ENCODE measurements around the gene GSN.

GSN gene

DNA sequence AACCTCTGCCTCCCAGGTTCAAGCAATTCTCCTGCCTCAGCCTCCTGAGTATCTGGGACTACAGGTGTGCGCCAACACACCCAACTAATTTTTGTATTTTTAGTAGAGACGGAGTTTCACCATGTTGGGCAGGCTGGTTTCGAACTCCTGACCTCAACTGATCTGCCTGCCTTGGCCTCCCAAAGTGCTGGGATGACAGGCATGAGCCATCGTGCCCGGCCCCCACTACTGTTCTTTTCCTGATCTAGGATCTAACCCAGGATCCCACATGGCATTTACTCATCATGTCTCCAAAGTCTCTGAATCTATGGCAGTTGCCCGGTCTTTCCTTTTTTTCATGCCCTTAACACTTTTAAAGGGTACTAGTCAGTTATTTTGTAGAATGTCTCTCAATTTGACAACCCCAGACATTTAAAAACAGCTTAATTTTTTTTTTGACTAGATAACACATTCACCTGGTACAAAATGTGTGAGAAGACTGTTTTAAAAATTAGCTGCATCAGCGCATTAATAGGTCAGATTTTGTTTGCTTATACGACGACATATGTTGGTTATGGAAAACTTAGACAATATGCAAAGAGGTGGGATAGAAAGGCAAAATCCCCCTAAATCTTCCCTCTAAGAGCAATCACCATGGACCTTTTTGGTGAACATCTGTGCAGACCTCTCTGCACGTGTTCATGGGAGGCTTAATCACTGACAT lies 55.6 kb downstream of the GSN start:
- DNase-seq (ENCODE audit: low read depth in 2 of 2), result no peak

DNA sequence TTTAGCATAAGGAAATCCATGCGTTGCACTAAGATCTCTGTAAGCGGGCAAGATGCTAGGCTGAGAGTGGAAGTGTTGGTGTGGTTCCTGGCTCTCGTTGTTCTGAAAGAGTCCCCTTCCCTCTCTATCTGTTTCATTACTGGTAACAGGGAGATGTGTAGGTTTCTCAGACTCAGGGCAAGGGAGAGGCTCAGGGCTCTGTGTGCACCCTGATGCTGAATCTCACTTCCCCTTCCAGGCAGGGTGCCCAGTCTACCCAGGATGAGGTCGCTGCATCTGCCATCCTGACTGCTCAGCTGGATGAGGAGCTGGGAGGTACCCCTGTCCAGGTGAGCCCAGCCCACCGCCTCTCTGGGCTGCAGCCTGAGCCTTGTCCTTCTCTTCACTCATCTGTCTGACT lies 56.4 kb downstream of the GSN start:
- DNase-seq (ENCODE audit: low read depth in 2 of 2), result no peak

DNA sequence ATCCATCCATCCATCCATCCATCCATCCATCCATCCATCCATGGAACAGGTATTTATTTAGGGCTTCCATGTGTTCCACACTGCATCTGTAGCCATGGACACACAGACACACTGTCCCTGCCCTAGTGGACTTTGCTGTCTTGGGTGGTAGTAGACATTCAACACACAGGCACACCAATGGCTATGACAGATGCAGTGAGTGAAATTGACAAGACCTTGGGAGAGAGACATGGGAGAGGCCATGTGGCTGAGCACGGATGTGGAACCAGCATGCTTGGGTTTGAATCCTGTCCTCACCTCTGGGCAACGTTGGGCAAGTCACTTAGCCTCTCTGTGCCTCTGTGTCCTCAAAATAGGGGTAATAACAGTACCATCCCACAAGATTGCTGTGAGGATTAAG lies 56.8 kb downstream of the GSN start:
- no peak for DNase-seq (ENCODE audit: low read depth in 2 of 2)

DNA sequence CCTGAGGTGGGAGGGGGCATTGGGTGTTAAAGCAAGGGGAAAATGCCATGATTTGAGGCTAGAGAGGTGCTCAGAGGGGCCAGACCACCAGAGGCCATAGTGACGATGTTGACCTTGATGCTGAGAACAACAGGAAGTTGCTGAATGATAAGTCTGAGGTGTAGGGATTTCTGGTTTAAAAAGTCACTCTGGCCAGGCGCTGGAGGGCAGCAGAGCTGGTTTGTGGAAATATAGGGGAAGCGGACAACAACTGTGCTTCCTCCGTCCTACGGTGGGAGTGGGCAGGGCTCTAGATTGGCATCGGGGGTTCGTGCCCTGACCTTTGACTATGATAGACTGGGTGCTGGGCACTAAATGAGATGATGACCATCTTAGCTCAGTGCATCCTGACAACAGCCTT lies 57.4 kb downstream of the GSN start:
- no peak for DNase-seq (ENCODE audit: low read depth in 2 of 2)

DNA sequence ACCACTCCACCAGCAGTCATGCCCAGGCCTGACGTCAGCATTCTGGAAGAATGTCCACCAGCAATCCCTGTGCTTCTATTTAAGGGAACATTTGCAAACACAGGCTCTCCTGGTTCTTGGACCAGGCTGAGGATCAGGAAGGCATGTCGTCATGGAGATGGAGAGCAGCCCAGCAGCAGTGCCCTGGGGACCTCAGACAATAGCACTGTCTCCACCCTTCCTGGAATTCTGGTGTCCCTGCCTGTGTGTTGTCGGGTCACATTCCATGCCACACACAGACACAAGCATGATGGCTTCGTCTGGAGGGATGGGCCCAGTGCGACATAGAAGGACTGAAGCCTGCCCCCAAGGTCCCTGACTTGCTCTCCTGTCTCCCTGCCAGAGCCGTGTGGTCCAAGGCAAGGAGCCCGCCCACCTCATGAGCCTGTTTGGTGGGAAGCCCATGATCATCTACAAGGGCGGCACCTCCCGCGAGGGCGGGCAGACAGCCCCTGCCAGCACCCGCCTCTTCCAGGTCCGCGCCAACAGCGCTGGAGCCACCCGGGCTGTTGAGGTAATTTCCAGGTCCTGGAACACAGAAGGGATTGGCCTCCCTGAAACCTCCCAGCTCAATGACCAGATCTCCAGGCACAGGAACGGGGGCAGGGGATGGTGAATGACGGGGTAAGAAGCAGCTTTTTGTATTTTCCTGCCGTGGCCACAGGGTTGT lies 58.3 kb downstream of the GSN start:
- no peak for DNase-seq (ENCODE audit: low read depth in 2 of 2)

DNA sequence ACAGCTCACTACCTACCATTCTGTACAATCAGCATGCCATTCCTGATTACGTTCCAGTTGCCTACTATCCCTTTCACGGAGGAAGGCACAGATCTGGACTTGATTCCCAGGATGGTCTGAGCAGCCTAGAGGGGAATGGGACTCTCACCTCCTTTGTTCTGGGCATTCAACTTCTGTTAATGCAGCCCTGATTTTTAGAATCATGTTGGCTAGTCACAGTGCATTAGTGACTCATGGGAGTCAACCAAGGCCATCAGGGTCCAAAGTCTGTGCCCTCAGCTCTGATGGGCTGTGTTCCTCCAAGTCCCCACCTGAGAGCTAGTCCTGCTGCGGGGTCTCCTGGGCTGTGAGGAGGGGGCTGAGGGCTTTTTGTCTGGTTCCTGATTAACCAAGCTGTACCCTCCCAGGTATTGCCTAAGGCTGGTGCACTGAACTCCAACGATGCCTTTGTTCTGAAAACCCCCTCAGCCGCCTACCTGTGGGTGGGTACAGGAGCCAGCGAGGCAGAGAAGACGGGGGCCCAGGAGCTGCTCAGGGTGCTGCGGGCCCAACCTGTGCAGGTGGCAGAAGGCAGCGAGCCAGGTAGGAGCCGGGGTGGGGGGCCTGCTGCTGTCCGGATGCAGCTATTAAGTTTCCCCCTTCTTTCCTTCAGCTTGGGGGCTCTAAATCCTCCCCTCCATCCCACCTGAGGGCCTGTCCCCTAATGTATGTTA lies 59.1 kb downstream of the GSN start:
- no peak for DNase-seq (ENCODE audit: low read depth in 2 of 2)

DNA sequence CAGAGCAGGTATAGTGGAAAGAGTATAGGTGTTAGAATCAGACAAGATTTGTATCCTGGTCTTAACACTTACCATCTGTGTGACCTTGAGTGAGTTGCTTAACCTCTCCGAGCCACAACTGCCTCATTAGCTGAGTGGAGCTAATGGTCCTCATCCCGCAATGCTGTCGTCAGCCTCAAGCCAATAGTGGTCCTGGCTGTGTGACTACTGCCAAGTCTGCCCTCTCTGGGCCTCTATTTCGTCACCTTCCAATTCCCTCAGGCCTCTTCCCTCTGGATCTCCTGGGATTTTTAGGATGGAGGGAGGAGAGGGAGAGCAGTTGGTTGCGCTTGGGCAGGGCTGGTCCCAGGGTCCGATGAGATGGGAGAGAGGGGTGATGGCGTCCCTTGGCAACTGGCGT lies 60.5 kb downstream of the GSN start:
- no peak for DNase-seq (ENCODE audit: low read depth in 2 of 2)

DNA sequence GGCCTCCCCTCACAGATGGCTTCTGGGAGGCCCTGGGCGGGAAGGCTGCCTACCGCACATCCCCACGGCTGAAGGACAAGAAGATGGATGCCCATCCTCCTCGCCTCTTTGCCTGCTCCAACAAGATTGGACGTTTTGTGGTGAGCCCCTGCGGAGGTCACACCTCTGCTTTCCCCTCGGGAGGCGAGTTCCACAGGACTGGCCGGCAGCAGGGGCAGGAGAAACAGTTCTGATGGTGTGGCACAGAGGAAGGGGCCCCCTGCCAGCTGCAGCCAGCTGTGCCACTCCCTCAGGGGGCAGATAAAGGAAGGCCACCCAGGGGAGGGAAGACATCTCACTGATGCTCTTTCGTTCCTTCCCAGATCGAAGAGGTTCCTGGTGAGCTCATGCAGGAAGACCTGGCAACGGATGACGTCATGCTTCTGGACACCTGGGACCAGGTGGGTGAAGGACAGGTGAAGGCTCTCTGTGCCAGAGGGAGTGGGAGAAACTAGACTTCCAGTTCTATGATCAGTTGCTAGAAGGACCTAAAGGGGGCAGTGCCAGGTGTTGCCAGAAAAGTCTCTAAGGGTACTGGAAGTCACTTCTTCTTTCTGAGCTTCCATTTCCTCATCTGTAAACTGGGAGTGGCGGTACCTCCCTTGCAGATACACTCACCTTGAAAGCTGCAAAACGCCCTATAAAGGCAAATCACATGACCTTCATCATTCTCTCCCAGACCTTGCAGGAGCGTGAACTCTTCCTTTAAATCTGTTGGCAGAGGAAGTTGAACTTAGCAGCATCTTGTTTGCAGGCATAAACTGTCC lies 61.1 kb downstream of the GSN start:
- no peak for DNase-seq (ENCODE audit: low read depth in 2 of 2)

DNA sequence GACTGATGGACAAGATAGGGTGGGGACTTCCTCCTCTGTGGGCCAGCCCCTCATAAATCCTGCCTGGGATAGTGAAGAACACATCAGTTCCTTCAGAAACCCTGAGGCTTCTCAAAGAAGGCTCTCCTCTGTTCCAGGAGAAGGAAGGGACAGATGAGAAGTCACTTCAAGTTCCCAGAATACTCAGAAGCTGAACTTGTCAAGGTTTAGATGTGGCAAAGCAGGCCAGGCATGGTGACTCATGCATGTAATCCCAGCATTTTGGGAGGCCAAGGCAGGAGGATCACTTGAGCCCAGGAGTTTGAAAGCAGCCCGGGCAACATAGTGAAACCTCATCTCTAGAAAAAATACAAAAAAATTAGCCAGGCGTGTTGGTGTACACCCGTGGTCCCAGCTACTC lies 63.6 kb downstream of the GSN start:
- no peak for DNase-seq (ENCODE audit: low read depth in 2 of 2)

DNA sequence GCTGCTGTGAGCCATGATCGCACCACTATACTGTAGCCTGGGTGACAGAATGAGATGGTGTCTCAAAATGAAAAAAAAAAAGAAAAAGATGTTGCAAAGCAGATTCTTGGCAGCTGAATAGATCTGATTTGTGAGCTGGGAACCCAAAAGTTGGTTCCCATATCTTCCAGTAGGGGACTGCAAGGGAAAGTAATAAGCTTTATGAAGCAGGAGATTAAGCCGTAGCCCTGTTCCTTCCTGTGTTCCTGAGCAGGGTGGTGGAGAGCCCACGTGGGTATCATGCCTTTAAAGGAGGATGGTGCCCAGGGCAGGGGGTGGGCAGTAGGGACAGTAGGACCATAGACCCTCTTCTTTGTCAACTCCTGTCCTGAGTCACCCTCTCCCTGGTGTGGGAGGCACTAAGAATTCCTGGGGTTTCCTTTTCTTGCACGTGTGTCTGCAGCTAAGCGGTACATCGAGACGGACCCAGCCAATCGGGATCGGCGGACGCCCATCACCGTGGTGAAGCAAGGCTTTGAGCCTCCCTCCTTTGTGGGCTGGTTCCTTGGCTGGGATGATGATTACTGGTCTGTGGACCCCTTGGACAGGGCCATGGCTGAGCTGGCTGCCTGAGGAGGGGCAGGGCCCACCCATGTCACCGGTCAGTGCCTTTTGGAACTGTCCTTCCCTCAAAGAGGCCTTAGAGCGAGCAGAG lies 64.2 kb downstream of the GSN start:
- DNase-seq (ENCODE audit: low read depth in 2 of 2), result no peak

DNA sequence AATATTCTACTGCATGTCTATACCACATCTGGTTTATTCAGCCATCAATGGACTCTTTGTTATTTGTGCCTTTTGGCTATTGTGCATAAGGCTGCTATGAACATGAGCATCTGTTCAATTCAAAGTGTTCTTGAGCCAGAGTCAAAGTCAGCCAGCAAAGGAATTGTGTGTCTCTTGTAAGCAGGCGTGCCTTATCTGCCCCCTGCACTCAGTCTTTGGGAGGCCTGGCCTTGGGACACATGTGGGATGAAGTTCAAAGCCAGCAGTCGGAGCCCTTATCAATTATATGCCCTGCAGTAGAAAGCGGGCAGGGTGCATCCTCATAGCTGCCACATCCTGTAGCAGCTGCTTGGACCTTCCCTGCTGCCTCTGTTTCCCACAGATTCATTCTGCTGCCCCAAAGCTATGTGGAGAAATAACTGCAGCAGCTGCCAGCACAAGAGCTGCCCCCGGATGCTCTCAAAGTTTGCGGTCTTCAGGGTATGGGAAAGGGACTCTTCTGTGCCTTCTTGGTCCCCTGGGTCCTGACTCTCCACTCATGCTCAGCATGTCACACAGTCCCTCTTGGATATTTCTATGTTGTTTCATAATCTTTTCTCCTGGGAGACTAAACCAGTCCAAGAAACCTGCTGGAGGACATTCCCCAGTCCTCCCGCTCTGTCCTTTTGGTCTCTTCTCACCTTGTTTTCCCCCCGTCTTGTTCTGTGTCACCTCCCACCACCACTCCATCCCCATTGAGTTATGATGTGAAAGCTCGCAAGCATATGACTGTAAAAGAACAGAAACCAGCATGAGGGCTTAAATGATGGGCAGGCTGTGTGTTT lies 66.2 kb downstream of the GSN start:
- DNase-seq (ENCODE audit: low read depth in 2 of 2), result no peak

DNA sequence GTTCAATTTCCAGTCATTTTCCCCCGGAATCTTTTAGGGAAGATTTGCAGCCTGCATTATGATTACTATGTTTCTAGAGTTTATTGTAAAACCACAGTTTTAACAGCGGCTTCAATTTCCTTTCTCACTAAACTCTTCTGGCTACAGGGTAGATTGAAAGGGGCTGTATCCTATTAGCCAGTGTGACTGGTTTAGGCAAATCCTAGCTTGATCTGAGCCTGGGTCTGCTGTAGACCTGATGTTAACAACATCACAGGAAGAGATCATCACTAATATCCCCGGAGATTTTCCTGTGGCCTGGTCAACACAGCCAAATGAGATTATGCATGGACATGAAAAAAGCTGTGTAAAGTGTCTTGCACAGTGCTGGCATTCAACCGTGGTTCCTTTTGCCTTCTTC lies 68.7 kb downstream of the GSN start:
- DNase-seq (ENCODE audit: low read depth in 2 of 2), result no peak

DNA sequence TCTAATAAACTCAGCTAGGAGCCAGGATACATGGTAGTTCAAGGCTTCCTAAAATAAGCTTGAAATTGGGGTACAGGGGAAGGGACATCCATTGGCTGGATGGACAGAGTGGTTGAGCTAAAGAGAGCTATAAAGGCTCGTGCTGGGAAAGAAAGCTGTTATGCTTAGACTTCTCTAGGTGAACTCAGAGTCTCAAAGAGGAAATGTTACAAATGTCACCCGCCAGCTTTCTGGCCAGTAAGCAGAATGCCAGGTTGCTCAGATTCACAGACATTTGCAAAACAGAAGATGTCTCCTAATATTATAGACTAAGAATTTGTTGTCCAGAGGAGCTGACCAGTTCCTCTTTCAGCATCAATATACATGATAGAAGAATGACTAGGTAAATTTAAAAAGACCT lies 71.5 kb downstream of the GSN start:
- DNase-seq (ENCODE audit: low read depth in 2 of 2), result no peak

DNA sequence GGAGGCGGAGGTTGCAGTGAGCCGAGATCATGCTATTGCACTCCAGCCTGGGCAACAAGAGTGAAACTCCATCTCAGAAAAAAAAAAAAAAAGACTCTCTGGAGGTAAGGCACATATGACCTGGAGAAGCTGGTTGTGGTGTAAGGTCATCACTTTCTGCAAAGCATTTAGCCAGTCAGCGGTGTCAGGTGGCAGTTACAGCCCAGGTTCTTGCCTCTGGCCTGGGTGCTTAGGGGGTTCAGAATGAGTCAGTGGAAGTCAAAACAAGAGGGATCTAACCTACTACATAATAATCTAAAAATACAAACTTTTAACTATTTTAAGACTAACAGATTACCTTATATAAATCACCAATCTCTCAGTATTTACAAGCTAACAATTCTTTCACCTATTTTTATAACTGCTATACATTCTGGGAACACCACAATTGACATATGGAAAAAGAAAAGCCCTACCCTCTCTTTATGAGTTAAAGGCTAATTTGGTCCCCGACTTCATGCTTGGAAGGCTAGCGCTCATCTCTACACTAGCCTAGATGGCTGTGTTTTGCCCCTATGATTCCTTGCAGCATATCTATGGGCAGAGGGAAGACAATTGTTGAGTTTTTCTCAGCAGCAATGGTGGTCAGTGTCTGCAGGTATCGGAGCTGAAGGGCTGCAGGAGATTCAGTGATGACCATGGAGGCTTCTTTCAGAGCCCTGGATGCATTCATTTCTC lies 72.9 kb downstream of the GSN start:
- no peak for DNase-seq (ENCODE audit: low read depth in 2 of 2)

DNA sequence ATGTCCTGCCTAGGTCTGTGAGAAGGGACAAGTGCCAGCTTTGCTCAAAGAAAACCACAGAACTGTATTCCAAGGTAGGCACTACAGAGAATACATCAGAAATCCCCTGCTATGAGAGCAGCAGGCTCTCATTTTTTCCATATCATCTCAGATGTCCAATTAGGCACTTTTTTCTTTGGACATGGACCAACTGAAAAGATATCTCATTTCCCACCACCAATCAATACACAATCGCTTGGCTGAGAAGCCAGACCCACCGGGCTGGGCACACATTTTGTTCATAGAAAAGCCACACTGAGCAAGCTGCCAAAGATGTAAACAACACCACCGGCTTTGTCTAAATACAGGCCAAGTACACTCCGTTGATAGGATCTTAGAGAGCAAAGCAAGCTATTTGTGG lies 76.2 kb downstream of the GSN start:
- DNase-seq (ENCODE audit: low read depth in 2 of 2), result no peak

DNA sequence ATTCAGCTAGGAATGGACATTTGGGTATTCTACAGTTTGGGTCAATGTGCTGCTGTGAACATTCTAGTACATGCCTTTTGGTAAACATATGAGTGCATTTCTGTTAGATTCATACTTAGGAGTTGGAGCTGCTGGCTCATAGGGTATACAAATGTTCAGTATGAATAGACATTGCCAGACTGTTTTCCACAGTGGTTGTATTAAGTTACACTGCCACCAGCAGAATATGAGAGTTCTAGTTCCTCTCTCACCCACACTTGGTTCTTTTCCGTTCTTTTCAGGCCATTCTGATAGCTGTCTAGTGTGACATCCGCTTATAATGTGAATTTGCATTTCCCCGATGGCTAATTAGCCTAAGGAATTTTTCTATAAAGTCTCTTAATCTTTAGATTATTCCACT lies 77.1 kb downstream of the GSN start:
- no peak for DNase-seq (ENCODE audit: low read depth in 2 of 2)

DNA sequence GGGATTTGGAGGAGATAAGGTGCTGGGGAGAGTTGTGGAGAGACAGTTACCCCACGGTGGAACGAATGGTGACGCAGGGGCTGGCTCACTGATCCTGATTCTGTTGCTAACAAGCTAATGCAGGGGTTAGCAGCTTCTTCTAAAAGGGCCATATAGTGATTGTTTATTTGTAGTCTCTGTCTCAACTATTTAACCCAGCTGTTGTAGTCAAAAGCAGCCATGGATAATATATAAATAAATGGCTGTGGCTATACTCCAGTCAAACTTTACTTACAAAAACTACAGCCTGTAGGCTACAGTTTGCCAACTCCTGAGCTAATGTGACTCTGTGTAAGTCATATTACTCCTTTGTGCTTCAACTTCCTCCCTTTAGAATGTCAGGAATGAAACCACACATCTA lies 80.3 kb downstream of the GSN start:
- no peak for DNase-seq (ENCODE audit: low read depth in 2 of 2)

DNA sequence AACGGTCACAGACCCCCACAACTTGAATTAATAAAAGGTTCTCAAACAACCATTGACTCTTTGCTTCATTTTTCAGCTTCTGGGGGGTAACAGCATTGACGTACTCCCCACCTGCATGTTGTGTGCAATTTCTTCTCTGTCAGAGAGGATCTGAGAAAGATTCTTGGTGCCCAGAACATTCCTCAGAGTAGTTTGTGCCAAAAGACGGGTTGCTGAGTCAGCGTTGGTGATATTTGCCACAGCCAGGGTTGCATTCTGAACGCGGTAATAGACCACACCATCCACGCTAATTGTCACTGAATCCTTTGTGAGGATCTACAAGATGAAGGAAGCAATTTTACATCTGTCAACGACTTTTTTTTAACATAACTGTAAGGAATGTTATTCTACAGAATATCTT lies 81.0 kb downstream of the GSN start:
- DNase-seq (ENCODE audit: low read depth in 2 of 2), result no peak

DNA sequence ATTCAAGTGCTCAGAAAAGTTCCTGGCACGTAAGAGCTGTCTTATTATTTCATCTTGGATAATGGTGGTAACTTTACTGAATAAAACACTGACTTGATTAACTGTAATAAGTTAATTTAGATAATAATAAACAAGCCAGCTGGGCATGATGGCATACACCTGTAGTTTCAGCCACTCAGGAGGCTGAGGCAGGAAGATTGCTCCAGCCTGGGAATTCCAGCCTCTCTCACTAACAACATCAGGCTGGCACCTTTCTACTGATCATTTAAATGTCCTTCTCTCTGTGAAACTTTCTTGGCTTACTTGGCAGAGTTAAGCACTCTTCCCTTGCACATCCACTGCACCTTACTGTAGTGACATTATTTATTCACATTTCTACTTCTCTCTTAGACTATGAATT lies 82.1 kb downstream of the GSN start:
- DNase-seq (ENCODE audit: low read depth in 2 of 2), result no peak

DNA sequence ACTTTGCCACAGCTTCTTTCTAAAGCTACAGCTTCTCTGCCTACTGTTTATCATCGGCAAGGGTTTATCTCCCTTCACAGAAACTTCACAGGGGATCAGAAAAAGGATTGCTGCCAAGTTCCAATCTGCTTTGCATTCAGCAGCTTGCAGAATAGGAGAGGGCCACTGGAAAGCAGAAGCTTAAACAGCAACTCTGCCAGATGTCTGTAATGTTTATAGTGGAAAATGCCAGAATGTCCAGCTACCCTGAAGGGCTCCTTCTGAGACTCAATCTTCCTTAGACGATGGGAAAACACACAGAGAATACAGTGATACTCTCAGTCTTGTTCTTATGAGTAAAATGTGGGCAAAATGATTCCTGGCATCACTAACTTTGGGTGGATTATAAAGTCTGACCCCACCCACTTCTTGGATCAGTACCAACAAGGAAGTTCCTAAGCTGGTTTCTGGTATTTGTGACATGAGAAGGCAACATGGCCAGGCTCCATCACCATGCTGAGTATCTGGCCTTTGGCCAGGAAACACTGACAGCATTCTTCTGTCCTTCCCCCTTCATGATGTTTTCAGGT lies 83.1 kb downstream of the GSN start:
- DNase-seq (ENCODE audit: low read depth in 2 of 2), result no peak
